Stimulated activated CD8-positive, alpha-beta memory T cell treated with anti-CD3 and anti-CD28 coated beads, Interleukin-4, amount 100 ng/mL, for 48 hours (primary cell): ENCODE data around the gene CNKSR1.
"Not testable (repeated sequence)": the region's sequence is repeated elsewhere in the genome, so short reads cannot be mapped to it uniquely, and the experiment has no call there.

Experiments
- DNase-seq: peaks from one replicate; pipeline ENCODE4 v3.0.0-alpha.2; 2020

The CNKSR1 gene

DNA sequence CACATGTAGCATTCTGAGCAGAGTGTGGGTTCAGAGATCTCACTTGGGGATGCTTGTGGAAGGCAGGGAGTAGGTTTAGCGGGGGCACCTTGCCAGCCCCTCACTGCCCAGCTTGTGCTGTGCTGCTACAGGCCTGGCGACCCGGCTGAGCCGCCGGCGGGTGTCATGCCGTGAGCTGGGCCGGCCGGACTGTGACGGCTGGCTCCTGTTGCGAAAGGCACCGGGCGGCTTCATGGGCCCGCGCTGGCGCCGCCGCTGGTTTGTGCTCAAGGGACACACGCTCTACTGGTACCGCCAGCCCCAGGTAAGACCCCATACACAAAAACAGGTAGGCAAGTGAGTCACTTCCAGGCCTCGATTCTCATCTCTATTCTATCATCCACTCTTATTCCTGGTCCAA, 7.6 kb downstream of the CNKSR1 start:
- DNase-seq = no peak

GRCh38 chr1:26187882-26188281, 10.6 kb downstream of the CNKSR1 start:
- no peak for DNase-seq

- DNase-seq = no peak
These were observed 11.2 kb downstream of the CNKSR1 start for GRCh38 chr1:26188477-26188876.

GRCh38 chr1:26189331-26189730, 12.0 kb downstream of the CNKSR1 start:
- DNase-seq = no peak

- no peak for DNase-seq
These were observed 12.5 kb downstream of the CNKSR1 start for GRCh38 chr1:26189751-26190275.

DNA sequence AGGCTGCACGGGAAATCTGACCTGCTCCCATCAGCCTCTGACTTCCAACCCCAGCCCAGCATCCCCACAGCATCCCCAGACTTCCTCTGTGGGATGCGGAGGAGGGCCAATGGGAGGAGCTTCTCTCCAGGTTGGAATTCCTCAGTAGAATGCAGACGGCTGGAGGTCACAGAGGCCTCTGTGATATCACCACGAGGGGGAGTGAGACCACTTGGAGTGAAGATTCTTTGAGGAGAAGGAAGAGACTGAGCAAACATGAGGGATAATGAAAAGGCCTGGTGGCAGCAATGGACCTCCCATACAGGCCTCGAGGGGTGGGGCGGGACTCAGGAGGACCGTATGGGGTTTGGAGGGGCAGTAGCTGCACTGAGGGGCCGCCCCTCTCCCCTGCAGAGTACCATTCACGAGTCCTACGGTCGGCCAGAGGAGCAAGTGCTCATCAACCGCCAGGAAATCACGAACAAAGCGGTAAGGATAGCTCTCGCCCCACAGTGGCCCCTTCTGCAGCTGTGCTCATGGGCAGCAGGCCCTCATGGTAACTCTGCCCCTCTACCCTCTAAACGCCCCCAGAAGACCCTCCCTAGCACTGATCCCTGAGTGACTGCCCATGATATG, 13.2 kb downstream of the CNKSR1 start, which contains the start of gene CATSPER4:
Gene CATSPER4, plus strand, starts transcription at position 230 of the 615 bp plus-strand sequence. Its CDS starts 26 bp downstream, at position 256.
- no peak for DNase-seq

GRCh38 chr1:26191739-26192138, 14.4 kb downstream of the CNKSR1 start:
- no peak for DNase-seq

DNA sequence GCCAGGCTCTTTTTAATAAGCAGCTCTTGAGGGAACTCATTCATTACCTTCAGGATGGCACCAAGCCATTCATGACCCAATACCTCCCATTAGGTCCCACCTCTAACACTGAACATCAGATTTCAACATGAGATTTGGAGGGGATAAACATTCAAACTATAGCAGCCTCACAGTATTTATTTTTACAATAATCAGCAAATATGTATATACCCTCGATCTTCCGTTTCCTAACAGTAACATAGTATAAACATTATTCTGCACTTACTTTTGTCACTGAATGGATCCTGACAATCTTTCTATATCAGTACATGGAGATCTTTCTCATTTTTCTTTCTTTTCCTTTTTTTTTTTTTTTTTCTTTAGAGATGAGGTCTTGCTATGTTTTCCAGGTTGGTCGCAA, 18.5 kb downstream of the CNKSR1 start:
- no peak for DNase-seq

- no peak for DNase-seq
These were observed 20.0 kb downstream of the CNKSR1 start for GRCh38 chr1:26197301-26197700.

GRCh38 chr1:26197813-26198212, 20.5 kb downstream of the CNKSR1 start:
- no peak for DNase-seq

DNA sequence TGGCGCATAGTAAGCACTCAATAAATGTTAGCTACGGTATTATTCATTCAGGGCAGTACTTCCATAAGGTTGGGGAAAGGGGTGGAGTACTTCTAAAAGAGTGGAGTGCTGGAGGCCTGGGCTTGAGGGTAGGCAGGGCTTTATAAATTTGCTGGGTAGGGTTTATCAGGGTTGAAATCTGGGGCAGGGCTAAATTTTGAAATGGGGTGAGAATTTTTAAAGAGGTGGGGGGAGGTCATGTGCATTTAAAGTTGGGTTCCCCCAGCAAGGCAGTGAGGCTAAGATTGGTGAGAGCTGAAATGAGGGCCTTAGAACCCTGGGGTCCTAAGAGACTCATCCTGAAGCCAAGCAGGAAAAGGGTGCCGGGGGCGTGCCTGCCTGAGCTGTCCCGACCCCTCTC, 23.1 kb downstream of the CNKSR1 start:
- DNase-seq = no peak

GRCh38 chr1:26203642-26204318, 26.5 kb downstream of the CNKSR1 start:
- DNase-seq = no peak

DNA sequence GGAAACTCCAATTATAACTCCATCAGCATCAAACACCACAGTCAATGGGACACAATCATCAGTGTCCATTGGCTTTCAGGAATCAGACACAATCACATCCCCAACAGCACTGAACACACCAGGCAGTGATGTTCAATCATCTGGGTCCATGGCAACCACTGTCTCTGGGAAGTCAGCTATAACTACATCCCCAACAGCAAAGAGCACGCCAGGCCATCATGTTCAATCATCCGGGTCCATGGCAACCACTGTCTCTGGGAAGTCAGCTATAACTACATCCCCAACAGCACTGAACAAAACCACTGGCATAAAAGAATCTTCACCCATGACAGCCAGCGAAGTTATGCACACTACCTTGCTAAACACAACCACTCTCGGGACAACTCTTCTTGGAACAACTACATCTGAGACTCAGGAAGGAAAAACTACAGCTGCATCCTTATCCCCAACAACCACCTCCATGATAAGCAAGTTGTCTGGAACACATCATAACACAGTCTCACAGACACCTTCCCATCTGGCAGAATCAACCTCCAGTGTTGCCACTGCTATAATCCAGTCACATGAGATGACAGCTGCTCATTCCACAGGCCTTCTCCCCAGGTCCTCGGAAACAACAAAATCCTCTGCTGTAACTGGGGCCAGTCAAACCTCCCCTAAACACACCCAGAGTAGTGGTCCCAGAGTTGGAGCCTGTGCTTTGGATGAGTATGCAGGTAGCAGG, 33.0 kb downstream of the CNKSR1 start:
- DNase-seq = no peak

DNA sequence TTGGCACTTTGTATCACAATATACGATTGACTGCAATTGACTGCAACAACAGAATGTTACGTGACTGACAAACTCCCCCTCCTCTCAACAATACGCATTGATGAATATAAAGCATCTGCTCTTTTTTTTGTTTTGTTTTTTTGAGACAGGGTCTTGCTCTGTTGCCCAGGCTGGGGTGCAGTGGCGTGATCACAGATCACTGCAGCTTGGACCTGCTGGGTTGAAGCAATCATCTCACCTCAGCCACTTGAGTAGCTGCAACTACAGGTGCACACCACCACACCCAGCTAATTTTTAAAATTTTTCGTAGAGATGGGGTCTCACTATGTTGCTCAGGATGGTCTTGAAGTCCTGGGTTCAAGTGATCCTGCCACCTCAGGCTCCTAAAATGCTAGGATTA, 35.4 kb downstream of the CNKSR1 start:
- DNase-seq = no peak

GRCh38 chr1:26213335-26213905, 36.1 kb downstream of the CNKSR1 start:
- DNase-seq = no peak

- DNase-seq = no peak
These were observed 38.0 kb downstream of the CNKSR1 start for GRCh38 chr1:26215246-26215645.

GRCh38 chr1:26218906-26219494, 41.7 kb downstream of the CNKSR1 start:
- no peak for DNase-seq

- DNase-seq = no peak
These were observed 43.1 kb downstream of the CNKSR1 start for GRCh38 chr1:26220199-26220912.

DNA sequence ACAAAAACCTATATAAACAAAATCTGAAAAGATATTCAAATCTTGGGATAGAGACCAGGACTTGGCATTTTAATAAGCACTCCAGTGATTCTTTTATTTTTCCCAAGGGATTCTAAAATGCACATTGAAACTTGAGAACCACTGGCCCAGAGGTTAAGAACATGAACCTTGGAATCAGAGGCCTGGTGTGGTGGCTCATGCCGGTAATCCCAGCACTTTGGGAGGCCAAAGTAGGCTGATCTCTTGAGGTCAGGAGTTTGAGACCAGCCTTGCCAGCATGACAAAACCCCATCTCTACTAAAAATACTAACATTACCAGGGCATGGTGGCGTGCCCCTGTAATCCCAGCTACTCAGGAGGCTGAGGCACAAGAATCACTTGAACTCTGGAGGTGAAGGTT, 43.8 kb downstream of the CNKSR1 start:
- no peak for DNase-seq

DNA sequence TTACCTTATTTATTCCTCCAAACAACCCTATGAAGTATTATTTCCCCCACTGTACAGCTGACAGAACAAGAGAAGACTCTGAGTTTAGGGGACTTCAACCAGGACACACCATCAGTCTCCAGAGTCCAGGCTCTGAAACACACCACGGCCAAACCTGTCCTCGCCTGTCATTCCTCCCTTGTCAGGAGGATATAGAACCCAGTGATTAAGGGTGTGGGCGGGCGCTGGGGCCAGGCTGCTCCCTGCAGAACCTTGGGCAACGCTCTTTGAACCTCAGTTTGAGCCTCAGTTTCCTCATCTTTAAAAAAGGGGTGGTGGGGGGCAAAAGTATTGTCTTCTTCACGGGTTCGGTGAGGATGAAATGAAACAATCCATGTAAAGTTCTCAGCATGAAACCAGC, 47.3 kb downstream of the CNKSR1 start:
- no peak for DNase-seq

- DNase-seq = peak; percentile 70
These were observed 47.9 kb downstream of the CNKSR1 start for GRCh38 chr1:26225033-26225831.

- not testable (repeated sequence) for DNase-seq
These were observed 53.4 kb downstream of the CNKSR1 start for GRCh38 chr1:26230682-26231081.
